ENCODE data around the gene FSTL4. TPM values are rescaled to one million over a fixed set of nuclear protein-coding genes. Genes with fewer than 3 reads are reported as not detected.

FSTL4 gene
- polyA plus RNA-seq, 1 donor from 2014 or later = 0.57 TPM

- no peaks in the 10 kb centered on the region for H3K36me3 ChIP-seq (ENCODE audit: insufficient read depth, low read length)
- no peaks in the 10 kb centered on the region for H3F3A ChIP-seq (ENCODE audit: insufficient read depth, low read length, poor library complexity, severe bottlenecking)
- no peak overlapping the region for H2AFZ ChIP-seq (ENCODE audit: low read depth, low read length)
- H3K4me3 ChIP-seq (ENCODE audit: low read length) = no peak overlapping the region
- no peak overlapping the region for H3K9ac ChIP-seq (ENCODE audit: low read length)
- no peak overlapping the region for H3K27ac ChIP-seq (ENCODE audit: low read length)
- no peaks in the 10 kb centered on the region for H4K20me1 ChIP-seq (ENCODE audit: insufficient read depth)
- H3K79me2 ChIP-seq (replicated peaks; ENCODE audit: insufficient read depth, low read length) = no peaks in the 10 kb centered on the region
- H3K9me2 ChIP-seq (ENCODE audit: insufficient read depth, low read length) = no peaks in the 10 kb centered on the region
- no peaks in the 10 kb centered on the region for H3K27me3 ChIP-seq (ENCODE audit: insufficient read depth, low read depth, low read length)
- TF ChIP-seq CTCF (IDR thresholded peaks at IDR 0.05; ENCODE audit: poor library complexity, severe bottlenecking) (no peak), SMC3 (conservative IDR thresholded peaks at IDR 0.05; ENCODE audit: poor library complexity) (no peak), EZH2 (IDR thresholded peaks at IDR 0.05; ENCODE audit: borderline replicate concordance, insufficient read depth, low read length, poor library complexity, severe bottlenecking) (no peak), TAF1 (IDR thresholded peaks at IDR 0.05; ENCODE audit: low read depth) (no peak), REST (IDR thresholded peaks at IDR 0.05; ENCODE audit: borderline replicate concordance) (no peak), MXI1 (conservative IDR thresholded peaks at IDR 0.05; ENCODE audit: poor library complexity, severe bottlenecking) (no peak), EP300 (conservative IDR thresholded peaks at IDR 0.05; ENCODE audit: poor library complexity, severe bottlenecking) (no peak), RAD21 (conservative IDR thresholded peaks at IDR 0.05) (no peak), POLR2AphosphoS5 (IDR thresholded peaks at IDR 0.05) (no peak)
- no peaks in the 10 kb centered on the region for H3K9me3 ChIP-seq (ENCODE audit: low read length)
- H3K4me2 ChIP-seq (ENCODE audit: low read length) = no peak overlapping the region
Observed at GRCh38 chr5:133527311-133527710, 85.0 kb downstream of the FSTL4 start.

DNA sequence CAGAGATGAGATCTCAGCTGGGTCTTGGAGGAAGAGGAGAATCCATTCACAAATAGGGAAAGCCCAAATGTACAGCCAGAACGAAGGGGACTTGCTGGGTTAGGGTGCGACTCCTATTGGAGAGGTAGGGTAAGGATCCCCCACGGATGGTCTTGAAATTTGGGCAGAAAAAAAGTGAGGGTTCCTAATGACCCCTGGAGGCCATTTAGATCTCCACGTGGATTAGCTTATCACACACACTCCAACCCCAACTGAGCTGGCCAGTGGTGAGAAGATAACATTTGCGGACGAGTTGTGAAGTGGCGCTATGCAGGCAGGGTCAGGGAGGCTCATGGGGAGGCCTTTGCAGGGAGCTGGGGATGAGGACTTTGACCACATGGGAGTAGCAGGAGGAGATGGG is 86.0 kb downstream of the FSTL4 start:
- H3K4me3 ChIP-seq (ENCODE audit: low read length) = no peak overlapping the region
- H3K36me3 ChIP-seq (ENCODE audit: insufficient read depth, low read length) = no peaks in the 10 kb centered on the region
- no peaks in the 10 kb centered on the region for H3K9me3 ChIP-seq (ENCODE audit: low read length)
- H2AFZ ChIP-seq (ENCODE audit: low read depth, low read length) = no peak overlapping the region
- no peak overlapping the region for H3K4me2 ChIP-seq (ENCODE audit: low read length)
- no peaks in the 10 kb centered on the region for H3K79me2 ChIP-seq (replicated peaks; ENCODE audit: insufficient read depth, low read length)
- no peaks in the 10 kb centered on the region for H3F3A ChIP-seq (ENCODE audit: insufficient read depth, low read length, poor library complexity, severe bottlenecking)
- no peak overlapping the region for H3K27ac ChIP-seq (ENCODE audit: low read length)
- H4K20me1 ChIP-seq (ENCODE audit: insufficient read depth) = no peaks in the 10 kb centered on the region
- H3K9ac ChIP-seq (ENCODE audit: low read length) = no peak overlapping the region
- no peak for TF ChIP-seq MXI1 (conservative IDR thresholded peaks at IDR 0.05; ENCODE audit: poor library complexity, severe bottlenecking)
- no peak for TF ChIP-seq SMC3 (conservative IDR thresholded peaks at IDR 0.05; ENCODE audit: poor library complexity)
- TF ChIP-seq POLR2AphosphoS5 (IDR thresholded peaks at IDR 0.05) = no peak
- TF ChIP-seq REST (IDR thresholded peaks at IDR 0.05; ENCODE audit: borderline replicate concordance) = no peak
- no peak for TF ChIP-seq EZH2 (IDR thresholded peaks at IDR 0.05; ENCODE audit: borderline replicate concordance, insufficient read depth, low read length, poor library complexity, severe bottlenecking)
- H3K9me2 ChIP-seq (ENCODE audit: insufficient read depth, low read length) = no peaks in the 10 kb centered on the region
- no peaks in the 10 kb centered on the region for H3K27me3 ChIP-seq (ENCODE audit: insufficient read depth, low read depth, low read length)

Measured in neural cell (in vitro differentiated cells).